Lower lobe of right lung (tissue), 2 donors: ENCODE data around the gene FBL. TPM values are rescaled to one million over a fixed set of nuclear protein-coding genes. Genes with fewer than 3 reads are reported as not detected.

ENCODE experiments used
- ATAC-seq, 2 donors: fragments of 200-7000 bp; cut with Tn5 transposase; one replicate each; pipeline ENCODE4 v1.9.1; 2020 to 2022; ENCODE audit warnings: mild to moderate bottlenecking in 2 of 2, moderate library complexity in 2 of 2
- DNase-seq: peaks from one replicate; pipeline ENCODE4 v3.0.0-alpha.2; 2020
- H3K27ac ChIP-seq: fragments of 200-600 bp; one replicate; pipeline ENCODE4 v1.8.0; 2022
- H3K27me3 ChIP-seq: fragments of 200-600 bp; one replicate; pipeline ENCODE4 v1.8.0; 2022; ENCODE audit warnings: low read depth
- H3K36me3 ChIP-seq: fragments of 200-600 bp; one replicate; pipeline ENCODE4 v1.8.0; 2022; ENCODE audit warnings: mild to moderate bottlenecking
- H3K4me1 ChIP-seq: fragments of 200-600 bp; one replicate; pipeline ENCODE4 v1.8.0; 2022
- H3K4me3 ChIP-seq: fragments of 200-600 bp; one replicate; pipeline ENCODE4 v1.8.0; 2022; ENCODE audit warnings: mild to moderate bottlenecking
- H3K9me3 ChIP-seq: fragments of 200-600 bp; one replicate; pipeline ENCODE4 v1.8.0; 2022
- CTCF ChIP-seq: fragments of 200-600 bp; IDR thresholded peaks from one replicate; pipeline ENCODE4 v1.8.0; 2022; ENCODE audit warnings: antibody characterized with exemption, mild to moderate bottlenecking
- intact Hi-C: fragments of 100-400 bp; cut with DNase I; formaldehyde crosslinking; loops from one replicate; pipeline ENCODE4 v1.11.0; 2022
- total RNA-seq: library from RNA; stranded (reverse); fragmentation: NEBNext Ultra II Directional; extraction: Animal tissue kit (Norgen Biotek cat#: 25700); gene quantifications from one replicate; pipeline ENCODE4 v1.2.1, GENCODE V29; 2021
- donor health status: DM: no; HTN: yes; CAD: no; lungs with severe emphysema.

FBL gene
- total RNA-seq, 1 donor from 2014 or later: 117 TPM

- intact Hi-C loops: no loop called here
- ATAC-seq: no peak
- Histone ChIP-seq H3K27ac (no peak overlapping the region), H3K4me3 (no peak overlapping the region), H3K27me3 (peaks cover 3% of the 10 kb centered on the region), H3K36me3 (no peaks in the 10 kb centered on the region), H3K4me1 (no peaks in the 10 kb centered on the region), H3K9me3 (no peaks in the 10 kb centered on the region)
- no peak for DNase-seq
- no peak for TF ChIP-seq CTCF
These were observed 38.3 kb downstream of the FBL start for GRCh38 chr19:39807846-39808364.

GRCh38 chr19:39805104-39805503, 41.1 kb downstream of the FBL start:
- H3K4me3 ChIP-seq: no peak overlapping the region
- no peak for TF ChIP-seq CTCF
- H3K36me3 ChIP-seq: no peaks in the 10 kb centered on the region
- no peak for ATAC-seq
- no peak for DNase-seq
- H3K27me3 ChIP-seq: peaks cover 19% of the 10 kb centered on the region
- H3K27ac ChIP-seq: no peak overlapping the region
- intact Hi-C loops: no loop called here
- no peaks in the 10 kb centered on the region for H3K9me3 ChIP-seq
- no peaks in the 10 kb centered on the region for H3K4me1 ChIP-seq

- H3K9me3 ChIP-seq: no peaks in the 10 kb centered on the region
- no peak for TF ChIP-seq CTCF
- ATAC-seq (no peak), DNase-seq (no peak)
- H3K27me3 ChIP-seq: peaks cover 19% of the 10 kb centered on the region
- no peaks in the 10 kb centered on the region for H3K4me1 ChIP-seq
- H3K36me3 ChIP-seq: no peaks in the 10 kb centered on the region
- H3K27ac ChIP-seq: no peak overlapping the region
- intact Hi-C loops: no loop called here
- H3K4me3 ChIP-seq: no peak overlapping the region
These were observed 43.2 kb downstream of the FBL start for GRCh38 chr19:39802958-39803357.

- no peak for TF ChIP-seq CTCF
- Histone ChIP-seq H3K4me3 (no peak overlapping the region), H3K4me1 (peaks cover 6% of the 10 kb centered on the region), H3K9me3 (no peaks in the 10 kb centered on the region), H3K27me3 (peaks cover 8% of the 10 kb centered on the region), H3K27ac (no peak overlapping the region), H3K36me3 (no peaks in the 10 kb centered on the region)
- ATAC-seq: no peak
- intact Hi-C loops: no loop called here
- DNase-seq: no peak
These were observed 49.1 kb downstream of the FBL start for GRCh38 chr19:39797083-39797482.

- intact Hi-C loops: no loop called here
These were observed 50.1 kb downstream of the FBL start for GRCh38 chr19:39796000-39796498.

More at GRCh38 chr19:39796000-39796498, 50.1 kb downstream of the FBL start:
- H3K4me3 ChIP-seq: no peak overlapping the region
- no peak for TF ChIP-seq CTCF
- H3K27me3 ChIP-seq: peaks cover 5% of the 10 kb centered on the region
- no peak overlapping the region for H3K27ac ChIP-seq
- H3K36me3 ChIP-seq: no peaks in the 10 kb centered on the region
- H3K9me3 ChIP-seq: no peaks in the 10 kb centered on the region
- H3K4me1 ChIP-seq: peaks cover 6% of the 10 kb centered on the region
- DNase-seq (no peak), ATAC-seq (no peak)
